ENCODE results near the gene NOX3. TPM values are rescaled to one million over a fixed set of nuclear protein-coding genes. Genes with fewer than 3 reads are reported as not detected.

Gene NOX3
- total and polyA plus RNA-seq, 10 of the 15 experiments (the other 5 are each of a cell fraction or from before 2014, with no cell fraction given) = not detected

DNA sequence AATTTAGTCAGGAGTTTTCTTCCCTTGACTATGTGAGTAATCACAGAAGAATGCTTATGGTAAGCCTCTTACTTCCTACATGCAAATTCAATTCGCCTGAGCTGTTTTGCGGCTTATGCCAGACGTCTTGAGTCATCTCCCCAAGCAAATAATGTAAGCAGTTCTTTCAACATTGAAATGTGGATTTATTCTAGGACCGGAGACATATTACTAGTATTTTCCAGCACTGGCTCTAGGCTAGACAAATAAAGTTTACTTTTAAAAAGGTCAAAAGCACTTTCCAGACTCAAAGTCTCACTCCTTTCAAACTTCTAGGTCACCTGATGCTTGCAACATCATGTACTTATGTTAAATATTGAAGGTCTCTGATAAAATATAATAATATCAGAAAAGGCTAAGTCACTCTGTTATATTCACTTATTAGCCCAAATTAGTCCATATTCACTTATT is 38.1 kb upstream of the NOX3 start (continued):
- TF ChIP-seq, protein P1, sequence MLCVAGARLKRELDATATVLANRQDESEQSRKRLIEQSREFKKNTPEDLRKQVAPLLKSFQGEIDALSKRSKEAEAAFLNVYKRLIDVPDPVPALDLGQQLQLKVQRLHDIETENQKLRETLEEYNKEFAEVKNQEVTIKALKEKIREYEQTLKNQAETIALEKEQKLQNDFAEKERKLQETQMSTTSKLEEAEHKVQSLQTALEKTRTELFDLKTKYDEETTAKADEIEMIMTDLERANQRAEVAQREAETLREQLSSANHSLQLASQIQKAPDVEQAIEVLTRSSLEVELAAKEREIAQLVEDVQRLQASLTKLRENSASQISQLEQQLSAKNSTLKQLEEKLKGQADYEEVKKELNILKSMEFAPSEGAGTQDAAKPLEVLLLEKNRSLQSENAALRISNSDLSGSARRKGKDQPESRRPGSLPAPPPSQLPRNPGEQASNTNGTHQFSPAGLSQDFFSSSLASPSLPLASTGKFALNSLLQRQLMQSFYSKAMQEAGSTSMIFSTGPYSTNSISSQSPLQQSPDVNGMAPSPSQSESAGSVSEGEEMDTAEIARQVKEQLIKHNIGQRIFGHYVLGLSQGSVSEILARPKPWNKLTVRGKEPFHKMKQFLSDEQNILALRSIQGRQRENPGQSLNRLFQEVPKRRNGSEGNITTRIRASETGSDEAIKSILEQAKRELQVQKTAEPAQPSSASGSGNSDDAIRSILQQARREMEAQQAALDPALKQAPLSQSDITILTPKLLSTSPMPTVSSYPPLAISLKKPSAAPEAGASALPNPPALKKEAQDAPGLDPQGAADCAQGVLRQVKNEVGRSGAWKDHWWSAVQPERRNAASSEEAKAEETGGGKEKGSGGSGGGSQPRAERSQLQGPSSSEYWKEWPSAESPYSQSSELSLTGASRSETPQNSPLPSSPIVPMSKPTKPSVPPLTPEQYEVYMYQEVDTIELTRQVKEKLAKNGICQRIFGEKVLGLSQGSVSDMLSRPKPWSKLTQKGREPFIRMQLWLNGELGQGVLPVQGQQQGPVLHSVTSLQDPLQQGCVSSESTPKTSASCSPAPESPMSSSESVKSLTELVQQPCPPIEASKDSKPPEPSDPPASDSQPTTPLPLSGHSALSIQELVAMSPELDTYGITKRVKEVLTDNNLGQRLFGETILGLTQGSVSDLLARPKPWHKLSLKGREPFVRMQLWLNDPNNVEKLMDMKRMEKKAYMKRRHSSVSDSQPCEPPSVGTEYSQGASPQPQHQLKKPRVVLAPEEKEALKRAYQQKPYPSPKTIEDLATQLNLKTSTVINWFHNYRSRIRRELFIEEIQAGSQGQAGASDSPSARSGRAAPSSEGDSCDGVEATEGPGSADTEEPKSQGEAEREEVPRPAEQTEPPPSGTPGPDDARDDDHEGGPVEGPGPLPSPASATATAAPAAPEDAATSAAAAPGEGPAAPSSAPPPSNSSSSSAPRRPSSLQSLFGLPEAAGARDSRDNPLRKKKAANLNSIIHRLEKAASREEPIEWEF (IDR thresholded peaks at IDR 0.05; ENCODE audit: insufficient replicate concordance, low read depth, low read length) = no peak
- TF ChIP-seq EGR1 (IDR thresholded peaks at IDR 0.05; ENCODE audit: borderline replicate concordance in 1 of 2, low read depth in 2 of 2, low read length in 2 of 2) = no peak
- TF ChIP-seq EP300 (IDR thresholded peaks at IDR 0.05; ENCODE audit: borderline replicate concordance in 1 of 2, control insufficient read depth in 1 of 2, low read depth in 2 of 2, low read length in 2 of 2) = peak in 1 of 2 experiments; percentile 52; a peak in 2 of 4 replicates
- 0 out of 2 replicates have a peak, but pooled peaks have one; percentile 29 for TF ChIP-seq MEF2A (IDR thresholded peaks at IDR 0.05; ENCODE audit: insufficient read depth, low read depth, low read length)
- no peak for TF ChIP-seq BHLHE40 (IDR thresholded peaks at IDR 0.05; ENCODE audit: borderline replicate concordance in 1 of 2, low read depth in 2 of 2, low read length in 1 of 2)
